ENCODE data around the gene SPOCK1.

The SPOCK1 gene

DNA sequence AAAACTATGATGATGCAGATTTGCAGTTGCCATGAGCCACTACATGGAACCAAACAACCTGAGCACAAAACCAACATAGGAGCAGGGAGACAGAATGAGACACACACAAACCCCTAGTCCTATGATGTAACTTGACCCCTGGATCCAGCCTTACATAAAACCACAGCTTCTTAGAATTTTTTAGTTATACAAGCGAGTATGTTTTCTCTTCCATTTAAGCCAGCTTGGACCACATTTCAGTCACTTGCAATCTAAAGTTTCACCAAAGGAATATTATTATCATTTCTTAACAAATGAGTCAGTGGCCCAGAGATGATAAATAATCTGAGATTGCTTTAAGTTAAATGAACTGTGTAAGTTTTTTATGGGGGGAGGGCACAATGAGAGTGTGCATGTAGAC, 6.8 kb downstream of the SPOCK1 start:
- TF ChIP-seq, protein P1, sequence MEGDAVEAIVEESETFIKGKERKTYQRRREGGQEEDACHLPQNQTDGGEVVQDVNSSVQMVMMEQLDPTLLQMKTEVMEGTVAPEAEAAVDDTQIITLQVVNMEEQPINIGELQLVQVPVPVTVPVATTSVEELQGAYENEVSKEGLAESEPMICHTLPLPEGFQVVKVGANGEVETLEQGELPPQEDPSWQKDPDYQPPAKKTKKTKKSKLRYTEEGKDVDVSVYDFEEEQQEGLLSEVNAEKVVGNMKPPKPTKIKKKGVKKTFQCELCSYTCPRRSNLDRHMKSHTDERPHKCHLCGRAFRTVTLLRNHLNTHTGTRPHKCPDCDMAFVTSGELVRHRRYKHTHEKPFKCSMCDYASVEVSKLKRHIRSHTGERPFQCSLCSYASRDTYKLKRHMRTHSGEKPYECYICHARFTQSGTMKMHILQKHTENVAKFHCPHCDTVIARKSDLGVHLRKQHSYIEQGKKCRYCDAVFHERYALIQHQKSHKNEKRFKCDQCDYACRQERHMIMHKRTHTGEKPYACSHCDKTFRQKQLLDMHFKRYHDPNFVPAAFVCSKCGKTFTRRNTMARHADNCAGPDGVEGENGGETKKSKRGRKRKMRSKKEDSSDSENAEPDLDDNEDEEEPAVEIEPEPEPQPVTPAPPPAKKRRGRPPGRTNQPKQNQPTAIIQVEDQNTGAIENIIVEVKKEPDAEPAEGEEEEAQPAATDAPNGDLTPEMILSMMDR (IDR thresholded peaks at IDR 0.05): no peak
- no peak for DNase-seq
- Histone ChIP-seq H3K9me3 (no peaks in the 10 kb centered on the region), H3K36me3 (no peaks in the 10 kb centered on the region), H3K4me1 (peaks cover 0 to 7% (median 0%) of the 10 kb centered on the region in 4 donors), H3K27me3 (no peaks in the 10 kb centered on the region), H3K27ac (no peak overlapping the region), H3K4me3 (no peak overlapping the region)
- intact Hi-C loops (cut with DNase I; ENCODE audit: low total_unique reads): loop anchor here (10.0 kb wide), 1 partner anchor 688 kb away; no protein-coding TSS in a partner anchor

DNA sequence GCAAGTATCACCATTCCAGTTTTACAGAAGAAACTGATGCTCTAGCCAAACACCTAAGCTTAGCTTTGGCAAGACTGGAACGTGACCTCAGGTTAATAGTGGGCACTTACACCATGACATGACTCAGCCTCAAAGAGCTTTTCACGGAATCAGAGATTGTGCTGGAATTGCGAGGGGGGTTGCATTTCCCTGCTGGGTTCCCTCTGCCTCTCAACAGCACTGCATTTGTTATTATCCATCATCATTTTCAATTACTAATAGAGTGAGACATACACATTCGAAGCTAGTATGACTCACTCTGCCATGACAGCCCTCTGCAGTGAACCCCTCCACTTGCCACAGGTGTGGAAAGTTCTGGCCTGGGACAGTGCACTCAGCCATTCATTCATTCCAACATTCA, 8.0 kb downstream of the SPOCK1 start:
- Histone ChIP-seq H3K36me3 (no peaks in the 10 kb centered on the region), H3K27ac (no peak overlapping the region), H3K27me3 (no peaks in the 10 kb centered on the region), H3K4me3 (no peak overlapping the region), H3K4me1 (peaks cover 0 to 19% (median 0%) of the 10 kb centered on the region in 4 donors), H3K9me3 (no peaks in the 10 kb centered on the region)
- TF ChIP-seq, protein P1 (IDR thresholded peaks at IDR 0.05): no peak
- no peak for DNase-seq
- intact Hi-C loops (cut with DNase I; ENCODE audit: low total_unique reads): loop anchor here (10.0 kb wide), 1 partner anchor 686 kb away; no protein-coding TSS in a partner anchor

DNA sequence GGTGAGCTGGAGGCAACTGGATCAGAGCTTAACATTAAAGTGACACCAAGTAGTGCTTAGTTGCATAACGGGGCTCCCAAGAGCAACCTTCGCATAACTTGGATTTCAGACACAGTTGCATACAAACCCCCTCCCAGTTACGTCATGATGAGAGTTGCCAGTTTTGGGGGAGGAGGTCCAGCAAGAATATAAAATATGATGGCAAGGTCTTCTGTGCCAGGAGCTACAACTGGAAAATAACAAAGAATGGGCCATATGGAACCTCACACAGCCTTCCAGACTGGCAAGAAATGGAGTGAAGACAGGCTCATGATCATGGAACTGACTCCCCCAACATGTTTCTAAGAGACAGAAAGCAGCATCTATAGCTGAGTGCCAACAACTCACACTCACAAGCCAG, 8.5 kb downstream of the SPOCK1 start:
- no peak for DNase-seq
- Histone ChIP-seq H3K27ac (no peak overlapping the region), H3K27me3 (no peaks in the 10 kb centered on the region), H3K36me3 (no peaks in the 10 kb centered on the region), H3K4me1 (peaks cover 0 to 20% (median 0%) of the 10 kb centered on the region in 4 donors), H3K9me3 (no peaks in the 10 kb centered on the region), H3K4me3 (no peak overlapping the region)
- intact Hi-C loops (cut with DNase I; ENCODE audit: low total_unique reads): loop anchor here (10.0 kb wide), 1 partner anchor 686 kb away; no protein-coding TSS in a partner anchor
- TF ChIP-seq, protein P1 (IDR thresholded peaks at IDR 0.05): no peak

DNA sequence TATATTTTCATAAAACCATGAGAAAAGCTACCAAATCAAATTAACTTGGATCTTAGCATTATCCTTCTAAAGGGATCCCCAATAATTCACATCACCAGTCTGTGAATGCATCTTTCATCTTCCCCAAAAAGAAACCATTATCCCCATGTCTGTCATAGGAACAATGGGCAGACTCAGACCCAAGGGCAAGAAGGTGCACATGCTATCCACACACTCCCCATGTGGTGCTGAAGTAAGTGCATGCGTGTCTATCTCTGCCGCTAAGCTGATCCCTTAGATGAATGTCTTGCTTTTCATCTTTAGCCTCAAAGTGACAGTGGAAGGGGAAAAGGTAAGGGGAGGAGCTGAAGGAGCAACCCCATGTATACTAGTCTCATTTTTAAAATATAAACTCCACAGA, 10.2 kb downstream of the SPOCK1 start:
- Histone ChIP-seq H3K4me1 (peaks cover 0 to 20% (median 0%) of the 10 kb centered on the region in 4 donors), H3K4me3 (no peak overlapping the region), H3K27ac (no peak overlapping the region), H3K36me3 (no peaks in the 10 kb centered on the region), H3K27me3 (no peaks in the 10 kb centered on the region), H3K9me3 (no peaks in the 10 kb centered on the region)
- TF ChIP-seq, protein P1 (IDR thresholded peaks at IDR 0.05): no peak
- intact Hi-C loops (cut with DNase I; ENCODE audit: low total_unique reads): no loop called here
- DNase-seq: no peak

DNA sequence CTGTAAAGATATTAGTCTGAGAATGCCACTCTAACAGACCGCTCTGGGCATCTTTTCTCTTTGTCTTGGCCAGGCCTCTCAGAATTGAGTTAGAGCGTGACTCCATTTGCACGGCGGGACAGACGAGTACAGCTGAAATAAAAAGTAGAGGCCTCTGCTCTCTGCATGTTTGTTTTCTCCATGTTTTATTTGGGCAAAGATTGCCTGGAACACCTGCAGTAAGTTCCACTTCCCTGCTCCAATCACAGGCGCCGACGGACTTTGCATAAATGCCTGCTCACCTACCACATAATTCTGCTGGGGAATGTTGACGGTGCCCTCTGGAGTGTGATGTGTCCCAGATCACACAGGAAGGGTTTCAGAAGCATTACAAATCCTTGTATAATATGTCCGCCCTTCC, 10.6 kb downstream of the SPOCK1 start:
- no peak overlapping the region for H3K4me3 ChIP-seq
- no peak overlapping the region for H3K27ac ChIP-seq

More for the DNA sequence above, 10.6 kb downstream of the SPOCK1 start:
- intact Hi-C loops (cut with DNase I; ENCODE audit: low total_unique reads): no loop called here
- Histone ChIP-seq H3K36me3 (no peaks in the 10 kb centered on the region), H3K4me1 (peaks cover 0 to 20% (median 0%) of the 10 kb centered on the region in 4 donors), H3K27me3 (no peaks in the 10 kb centered on the region), H3K9me3 (no peaks in the 10 kb centered on the region)
- DNase-seq: no peak
- TF ChIP-seq, protein P1 (IDR thresholded peaks at IDR 0.05): no peak

Data from tibial artery (tissue), 4 donors.